ENCODE results near the gene EMC10. TPM values are rescaled to one million over a fixed set of nuclear protein-coding genes. Genes with fewer than 3 reads are reported as not detected.

EMC10 gene
- total RNA-seq, 1 donor from 2014 or later, result 144 TPM

DNA sequence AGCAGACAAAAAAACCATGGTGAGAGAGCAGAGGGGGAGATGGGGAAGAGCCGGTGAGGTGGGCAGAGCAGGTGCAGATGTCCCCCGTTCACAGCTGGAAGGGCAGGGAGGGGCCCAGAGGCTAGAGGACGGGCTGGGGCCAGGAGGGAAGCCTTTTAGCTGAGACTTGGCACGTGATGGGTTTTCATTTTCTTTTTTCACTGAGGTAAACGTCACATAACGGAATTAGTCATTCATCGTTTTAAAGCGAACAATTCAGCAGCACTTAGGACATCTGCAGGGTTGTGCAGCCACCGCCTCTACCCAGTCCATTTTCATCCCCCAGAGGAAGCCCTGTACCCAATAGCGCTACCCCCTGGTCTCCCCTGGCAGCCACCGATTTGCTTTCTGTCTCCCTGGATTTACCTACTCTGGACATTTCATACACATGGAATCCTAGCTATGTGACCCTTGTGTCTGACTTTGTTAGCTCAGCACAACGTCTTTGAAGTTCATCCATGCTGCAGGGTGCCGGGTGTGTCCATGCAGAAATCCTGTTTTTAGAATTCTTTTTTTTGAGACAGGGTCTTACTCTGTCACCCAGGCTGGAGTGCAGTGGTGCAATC is 16.0 kb upstream of the EMC10 start:
- no peak for DNase-seq (ENCODE audit: low spot score)
- Mint-ChIP-seq H3K36me3 (ENCODE audit: low read depth) (no peaks in the 10 kb centered on the region), H3K27ac (ENCODE audit: unreplicated experiment) (no peak overlapping the region), H3K27me3 (ENCODE audit: low read depth) (peaks cover 9% of the 10 kb centered on the region), H3K9me3 (ENCODE audit: low read depth) (no peaks in the 10 kb centered on the region), H3K4me3 (ENCODE audit: unreplicated experiment) (no peak overlapping the region), H3K4me1 (ENCODE audit: low read depth) (peaks cover 8% of the 10 kb centered on the region)
- no peak for TF ChIP-seq CTCF (IDR thresholded peaks at IDR 0.05)

DNA sequence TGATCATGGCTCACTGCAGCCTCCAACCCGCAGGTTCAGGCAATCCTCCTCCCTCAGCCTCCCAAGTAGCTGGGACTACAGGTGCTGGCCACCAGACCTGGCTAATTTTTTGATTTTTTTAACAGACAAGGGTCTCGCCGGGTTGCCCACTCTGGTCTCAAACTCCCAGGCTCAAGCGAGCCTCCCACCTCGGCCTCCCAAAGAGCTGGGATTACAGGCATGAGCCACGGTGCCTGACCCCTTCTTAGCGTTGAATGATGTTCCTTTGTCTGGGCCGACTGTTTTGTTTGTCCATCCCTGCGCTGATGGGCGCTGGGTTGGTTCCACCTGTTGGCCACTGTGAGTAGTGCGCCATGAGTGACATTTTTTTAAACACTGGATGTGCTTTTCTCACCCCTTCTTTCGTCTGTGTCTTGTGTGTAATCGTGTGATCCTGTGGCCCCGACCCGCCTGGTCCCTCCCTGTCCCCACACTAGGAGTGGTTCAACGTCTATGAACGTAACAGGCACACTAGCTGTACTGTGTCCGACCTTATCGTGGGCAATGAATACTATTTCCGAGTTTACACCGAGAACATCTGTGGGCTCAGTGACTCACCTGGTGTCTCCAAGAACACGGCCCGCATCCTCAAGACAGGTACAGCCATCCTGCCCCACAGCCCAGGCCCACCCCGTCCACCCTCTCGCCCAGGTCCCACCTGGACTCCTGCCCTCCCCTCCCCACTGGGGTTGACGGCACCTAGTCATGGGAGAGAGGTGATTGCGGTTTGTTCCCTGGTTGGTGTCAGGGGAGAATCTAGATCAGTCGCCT is 15.0 kb upstream of the EMC10 start:
- H3K27me3 Mint-ChIP-seq (ENCODE audit: low read depth), result peaks cover 9% of the 10 kb centered on the region
- H3K4me3 Mint-ChIP-seq (ENCODE audit: unreplicated experiment), result no peak overlapping the region
- no peaks in the 10 kb centered on the region for H3K36me3 Mint-ChIP-seq (ENCODE audit: low read depth)
- H3K4me1 Mint-ChIP-seq (ENCODE audit: low read depth), result peaks cover 8% of the 10 kb centered on the region
- DNase-seq (ENCODE audit: low spot score), result no peak
- no peak overlapping the region for H3K27ac Mint-ChIP-seq (ENCODE audit: unreplicated experiment)
- peak; percentile 86 for TF ChIP-seq CTCF (IDR thresholded peaks at IDR 0.05)
- no peaks in the 10 kb centered on the region for H3K9me3 Mint-ChIP-seq (ENCODE audit: low read depth)

DNA sequence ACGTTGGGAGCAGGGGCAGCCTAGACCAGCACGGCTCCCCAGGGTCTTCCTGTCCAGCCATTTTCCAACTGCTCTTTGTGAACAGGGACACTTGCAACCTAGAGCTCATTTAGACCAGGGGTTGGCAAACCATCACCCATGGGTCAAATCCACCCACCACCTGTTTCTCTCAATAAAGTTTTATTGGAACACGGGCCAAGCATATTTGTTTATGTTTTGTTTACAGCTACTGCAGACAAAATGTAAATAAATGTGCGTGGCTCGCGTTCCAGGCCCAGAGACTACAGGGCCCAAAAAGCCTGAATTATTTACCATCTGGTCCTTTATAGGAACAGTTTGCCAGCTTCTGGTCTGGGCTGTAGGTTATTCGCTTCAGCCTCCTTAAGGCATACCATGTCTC is 13.3 kb upstream of the EMC10 start:
- Mint-ChIP-seq H3K4me3 (ENCODE audit: unreplicated experiment) (no peak overlapping the region), H3K27ac (ENCODE audit: unreplicated experiment) (no peak overlapping the region), H3K27me3 (ENCODE audit: low read depth) (peaks cover 3% of the 10 kb centered on the region), H3K4me1 (ENCODE audit: low read depth) (peaks cover 8% of the 10 kb centered on the region), H3K9me3 (ENCODE audit: low read depth) (no peaks in the 10 kb centered on the region), H3K36me3 (ENCODE audit: low read depth) (no peaks in the 10 kb centered on the region)
- DNase-seq (ENCODE audit: low spot score), result no peak
- TF ChIP-seq CTCF (IDR thresholded peaks at IDR 0.05), result no peak

DNA sequence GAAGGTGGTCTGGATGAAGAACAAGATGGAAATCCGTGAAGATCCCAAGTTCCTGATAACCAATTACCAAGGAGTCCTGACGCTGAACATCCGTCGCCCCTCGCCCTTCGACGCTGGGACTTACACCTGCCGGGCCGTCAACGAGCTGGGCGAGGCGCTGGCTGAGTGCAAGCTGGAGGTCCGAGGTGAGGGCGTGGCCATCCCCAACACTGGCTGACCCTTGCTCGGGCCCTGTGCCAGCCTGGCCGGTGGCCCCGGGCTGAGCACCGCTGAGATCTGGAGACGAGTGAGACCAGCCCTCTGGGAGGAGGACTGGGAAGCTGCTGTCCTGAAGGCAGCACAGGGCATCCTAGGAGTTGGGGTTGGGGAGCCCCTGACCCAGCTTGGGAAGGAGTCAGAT is 12.0 kb upstream of the EMC10 start:
- DNase-seq (ENCODE audit: low spot score), result no peak
- H3K27me3 Mint-ChIP-seq (ENCODE audit: low read depth), result peaks cover 6% of the 10 kb centered on the region
- H3K9me3 Mint-ChIP-seq (ENCODE audit: low read depth), result no peaks in the 10 kb centered on the region
- H3K36me3 Mint-ChIP-seq (ENCODE audit: low read depth), result no peaks in the 10 kb centered on the region
- TF ChIP-seq CTCF (IDR thresholded peaks at IDR 0.05), result no peak
- peaks cover 8% of the 10 kb centered on the region for H3K4me1 Mint-ChIP-seq (ENCODE audit: low read depth)
- H3K4me3 Mint-ChIP-seq (ENCODE audit: unreplicated experiment), result no peak overlapping the region
- H3K27ac Mint-ChIP-seq (ENCODE audit: unreplicated experiment), result no peak overlapping the region

DNA sequence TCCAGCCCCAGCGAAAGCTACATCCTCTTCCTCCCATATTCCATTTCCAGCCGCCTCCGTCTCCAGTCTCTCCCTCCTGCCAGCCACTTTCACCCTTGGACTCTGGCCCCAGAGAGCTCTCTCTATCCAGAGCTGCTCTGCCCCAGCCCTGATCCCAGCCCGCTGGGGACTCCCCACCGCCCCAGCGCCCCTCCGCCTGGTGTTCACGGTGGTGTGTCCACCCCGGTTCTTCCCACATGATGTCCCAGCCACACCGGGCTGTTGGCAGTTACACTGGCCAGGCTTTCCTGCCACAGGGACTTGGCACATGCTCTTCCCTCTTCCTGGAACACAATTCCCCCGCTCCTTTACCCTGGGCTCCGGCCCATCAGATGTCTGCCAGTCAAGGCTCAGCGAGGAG is 11.3 kb upstream of the EMC10 start:
- H3K4me1 Mint-ChIP-seq (ENCODE audit: low read depth), result peaks cover 8% of the 10 kb centered on the region
- H3K27ac Mint-ChIP-seq (ENCODE audit: unreplicated experiment), result no peak overlapping the region
- H3K27me3 Mint-ChIP-seq (ENCODE audit: low read depth), result peaks cover 6% of the 10 kb centered on the region
- no peak for TF ChIP-seq CTCF (IDR thresholded peaks at IDR 0.05)
- no peak overlapping the region for H3K4me3 Mint-ChIP-seq (ENCODE audit: unreplicated experiment)
- no peak for DNase-seq (ENCODE audit: low spot score)
- H3K36me3 Mint-ChIP-seq (ENCODE audit: low read depth), result no peaks in the 10 kb centered on the region
- no peaks in the 10 kb centered on the region for H3K9me3 Mint-ChIP-seq (ENCODE audit: low read depth)

Data from chondrocyte (in vitro differentiated cells).